IMR-90 (cell line): ENCODE measurements around the gene GRIK3.

Experiments
- CEBPB ChIP-seq: IDR thresholded peaks from 2 replicates; pipeline ENCODE4 v1.6.1; 2012; ENCODE audit warnings: low read depth, low read length, improper control_type of control experiment
- CTCF ChIP-seq: conservative IDR thresholded peaks from 2 replicates; pipeline ENCODE4 v1.5.1; 2012; ENCODE audit warnings: mild to moderate bottlenecking, low read depth, low read length, improper control_type of control experiment
- FOS ChIP-seq: fragments of 150-350 bp; IDR thresholded peaks from 2 replicates; pipeline ENCODE4 v1.6.1; 2016; ENCODE audit warnings: low read depth, low read length
- POLR2A ChIP-seq: IDR thresholded peaks from 2 replicates; pipeline ENCODE4 v1.6.1; 2012; ENCODE audit warnings: mild to moderate bottlenecking, low read depth, low read length
- RAD21 ChIP-seq: IDR thresholded peaks from 2 replicates; pipeline ENCODE4 v1.6.1; 2012; ENCODE audit warnings: low read length, improper control_type of control experiment
- RFX5 ChIP-seq: IDR thresholded peaks from 2 replicates; pipeline ENCODE4 v1.8.0; 2012; ENCODE audit warnings: low read depth, mild to moderate bottlenecking, low read length, moderate library complexity
- SMC3 ChIP-seq: fragments of 150-350 bp; IDR thresholded peaks from 2 replicates; pipeline ENCODE4 v1.6.1; 2016; ENCODE audit warnings: low read depth, mild to moderate bottlenecking, antibody characterized with exemption, low read length, moderate library complexity

DNA sequence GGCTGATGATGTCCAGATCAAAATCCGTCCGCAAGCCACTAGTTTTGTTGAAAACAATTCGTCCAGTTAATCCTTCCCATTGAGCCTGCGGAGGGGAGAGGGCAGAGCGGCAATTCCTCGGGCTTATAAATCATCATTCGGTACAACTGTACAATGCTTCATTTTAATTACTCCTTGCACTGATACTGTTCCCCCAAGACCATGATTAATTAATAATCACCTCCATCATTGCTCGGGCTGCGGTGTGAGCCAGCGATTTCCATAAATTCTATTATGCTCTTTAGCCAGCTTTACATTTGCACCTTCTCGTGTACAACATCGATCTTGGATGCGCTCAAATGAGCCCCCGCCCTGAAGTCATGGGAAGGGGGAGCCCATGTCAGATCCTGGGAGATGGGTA lies 180.7 kb downstream of the GRIK3 start:
- no peak for TF ChIP-seq CTCF
- TF ChIP-seq FOS: no peak
- no peak for TF ChIP-seq RFX5
- no peak for TF ChIP-seq SMC3
- no peak for TF ChIP-seq CEBPB
- no peak for TF ChIP-seq RAD21
- no peak for TF ChIP-seq POLR2A
